Transverse colon (tissue), 4 donors: ENCODE data around the gene NUB1. TPM values are rescaled to one million over a fixed set of nuclear protein-coding genes. Genes with fewer than 3 reads are reported as not detected.

Source experiments
- DNase-seq: peaks from one replicate; pipeline ENCODE4 v3.0.0-alpha.2; 2019
- H3K27ac ChIP-seq, 4 donors: fragments of 200-600 bp; sonication (generic); 2 replicates each; pipeline ENCODE4 v1.5.1; 2016 to 2018; ENCODE audit warnings: inconsistent platforms in 4 of 4
- H3K27me3 ChIP-seq: fragments of 200-600 bp; sonication (generic); 2 replicates; pipeline ENCODE4 v1.5.1; 2017; ENCODE audit warnings: inconsistent platforms
- H3K36me3 ChIP-seq, 4 donors: fragments of 200-600 bp; sonication (generic); 2 replicates each; pipeline ENCODE4 v1.5.1; 2017 to 2019; ENCODE audit warnings: inconsistent platforms in 4 of 4
- H3K4me1 ChIP-seq, 4 donors: fragments of 200-600 bp; sonication (generic); 2 replicates each; pipeline ENCODE4 v1.5.1; 2017 to 2020; ENCODE audit warnings: inconsistent platforms in 4 of 4
- H3K4me3 ChIP-seq, 4 donors: fragments of 200-600 bp; sonication (generic); 1 replicate in 1 of 4; 2 replicates in 3 of 4; pipeline versions ENCODE4 v1.5.1 to v1.6.1; 2017 to 2019; ENCODE audit warnings: inconsistent platforms in 4 of 4
- H3K9me3 ChIP-seq, 2 donors: fragments of 200-600 bp; sonication (generic); 2 replicates each; pipeline ENCODE4 v1.5.1; 2017 to 2019; ENCODE audit warnings: inconsistent platforms in 2 of 2
- EP300 ChIP-seq: sonication (generic); formaldehyde crosslinking; IDR thresholded peaks from one replicate; pipeline ENCODE4 v1.6.1; 2017; ENCODE audit warnings: antibody characterized with exemption, low read depth
- POLR2A ChIP-seq: fragments of 450-650 bp; IDR thresholded peaks from one replicate; pipeline ENCODE4 v1.6.1; 2016; ENCODE audit warnings: antibody characterized with exemption, mild to moderate bottlenecking, moderate library complexity
- POLR2AphosphoS5 ChIP-seq, 3 donors: sonication (generic); formaldehyde crosslinking; IDR thresholded peaks; one replicate each; pipeline ENCODE4 v1.6.1; 2016; ENCODE audit warnings: antibody characterized with exemption in 3 of 3
- WGBS, 2 donors: methylation state at CpG; one replicate each; pipeline ENCODE4 v1.1.5; 2018; ENCODE audit warnings: low coverage in 1 of 2; 5-methylcytosine and 5-hydroxymethylcytosine counted together
- in situ Hi-C, 4 donors: fragments of 200-750 bp; cut with MboI; loops; one replicate each; pipeline versions ENCODE4 v1.15.0 to v1.15.1; 2017; ENCODE audit warnings: low sequenced_read_pairs in 3 of 4, low pct_ligation_motif_present in 1 of 4, low pct_unique_long_range_greater_than_20kb in 1 of 4
- intact Hi-C: fragments of 100-400 bp; cut with DNase I; formaldehyde crosslinking; loops from one replicate; pipeline ENCODE4 v1.15.1; 2023; ENCODE audit warnings: low total_unique reads
- total RNA-seq, 4 donors: library from RNA; depleted of rRNA; stranded (reverse); fragments of >200 nt; gene quantifications; one replicate each; pipeline ENCODE4 v1.1.0, GENCODE V29; 2016
- TF ChIP-seq, protein P1 (sequence below), 5 experiments: fragments of 200-600 bp in 3 of 5; fragments of 450-650 bp in 2 of 5; sonication (generic) in 3 of 5; IDR thresholded peaks; 1 replicate in 2 of 5; 2 replicates in 3 of 5; pipeline ENCODE4 v1.5.1; 2016 to 2017; ENCODE audit warnings: antibody characterized with exemption in 5 of 5, inconsistent platforms in 3 of 5, mild to moderate bottlenecking in 2 of 5, moderate library complexity in 1 of 5

Gene NUB1
- total RNA-seq, 4 donors from 2014 or later = 26.3 to 69.5 (median 56.4) TPM

- Histone ChIP-seq H3K4me3 (no peak overlapping the region), H3K9me3 (no peaks in the 10 kb centered on the region), H3K36me3 (no peaks in the 10 kb centered on the region), H3K4me1 (no peaks in the 10 kb centered on the region), H3K27ac (no peak overlapping the region), H3K27me3 (no peaks in the 10 kb centered on the region)
- intact Hi-C loops (no loop called here), in situ Hi-C loops (no loop called here)
- WGBS, 2 donors = 67% methylated on average over 1 of the region's 1 CpG; no CpG with 5 or more reads in 1 of the 2 donors
- DNase-seq = no peak
- no peak for TF ChIP-seq POLR2AphosphoS5 (IDR thresholded peaks at IDR 0.05)
Observed at GRCh38 chr7:151334628-151335027, 7.0 kb upstream of the NUB1 start.

DNA sequence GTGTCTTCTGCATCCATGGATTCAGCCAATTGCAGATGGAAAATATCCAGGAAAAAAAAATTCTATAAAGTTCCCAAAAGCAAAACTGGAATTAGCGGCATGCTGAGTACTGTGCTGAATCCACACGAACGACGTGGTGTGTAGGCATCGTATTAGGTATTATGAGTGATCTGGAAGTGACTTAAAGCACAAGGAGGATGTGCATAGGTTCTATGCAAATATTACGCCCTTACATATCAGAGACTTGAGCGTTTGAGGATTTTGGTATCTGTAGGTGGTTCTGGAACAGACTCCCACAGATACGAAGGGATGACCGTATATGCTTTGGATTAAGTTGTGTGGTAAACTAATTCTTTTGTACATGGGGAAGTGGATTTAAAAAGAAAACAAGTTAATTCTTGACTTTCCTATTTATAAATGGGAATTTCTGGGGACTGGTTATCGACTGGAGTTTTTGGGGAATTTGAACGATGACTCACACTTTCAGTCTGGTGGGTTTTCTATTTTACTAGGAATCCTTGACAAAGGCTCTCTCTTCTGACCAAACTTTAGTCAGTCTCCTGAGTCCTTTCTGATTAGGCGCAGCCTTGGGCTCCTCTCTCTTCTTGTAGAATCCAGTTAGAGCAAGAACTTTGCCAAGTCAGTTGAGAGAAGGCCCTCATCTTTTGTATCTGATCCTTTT lies 5.4 kb upstream of the NUB1 start:
- Histone ChIP-seq H3K36me3 (no peaks in the 10 kb centered on the region), H3K27ac (no peak overlapping the region), H3K4me1 (peaks cover 0 to 11% (median 1%) of the 10 kb centered on the region in 4 donors), H3K4me3 (no peak overlapping the region), H3K9me3 (no peaks in the 10 kb centered on the region), H3K27me3 (no peaks in the 10 kb centered on the region)
- intact Hi-C loops (no loop called here), in situ Hi-C loops (no loop called here)
- WGBS, 2 donors = 73 to 80% methylated on average over 9 to 12 of the region's 12 CpGs
- TF ChIP-seq, protein P1, sequence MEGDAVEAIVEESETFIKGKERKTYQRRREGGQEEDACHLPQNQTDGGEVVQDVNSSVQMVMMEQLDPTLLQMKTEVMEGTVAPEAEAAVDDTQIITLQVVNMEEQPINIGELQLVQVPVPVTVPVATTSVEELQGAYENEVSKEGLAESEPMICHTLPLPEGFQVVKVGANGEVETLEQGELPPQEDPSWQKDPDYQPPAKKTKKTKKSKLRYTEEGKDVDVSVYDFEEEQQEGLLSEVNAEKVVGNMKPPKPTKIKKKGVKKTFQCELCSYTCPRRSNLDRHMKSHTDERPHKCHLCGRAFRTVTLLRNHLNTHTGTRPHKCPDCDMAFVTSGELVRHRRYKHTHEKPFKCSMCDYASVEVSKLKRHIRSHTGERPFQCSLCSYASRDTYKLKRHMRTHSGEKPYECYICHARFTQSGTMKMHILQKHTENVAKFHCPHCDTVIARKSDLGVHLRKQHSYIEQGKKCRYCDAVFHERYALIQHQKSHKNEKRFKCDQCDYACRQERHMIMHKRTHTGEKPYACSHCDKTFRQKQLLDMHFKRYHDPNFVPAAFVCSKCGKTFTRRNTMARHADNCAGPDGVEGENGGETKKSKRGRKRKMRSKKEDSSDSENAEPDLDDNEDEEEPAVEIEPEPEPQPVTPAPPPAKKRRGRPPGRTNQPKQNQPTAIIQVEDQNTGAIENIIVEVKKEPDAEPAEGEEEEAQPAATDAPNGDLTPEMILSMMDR (IDR thresholded peaks at IDR 0.05) = no peak
- no peak for TF ChIP-seq POLR2AphosphoS5 (IDR thresholded peaks at IDR 0.05)
- no peak for TF ChIP-seq POLR2A
- no peak for TF ChIP-seq EP300
- DNase-seq = no peak

DNA sequence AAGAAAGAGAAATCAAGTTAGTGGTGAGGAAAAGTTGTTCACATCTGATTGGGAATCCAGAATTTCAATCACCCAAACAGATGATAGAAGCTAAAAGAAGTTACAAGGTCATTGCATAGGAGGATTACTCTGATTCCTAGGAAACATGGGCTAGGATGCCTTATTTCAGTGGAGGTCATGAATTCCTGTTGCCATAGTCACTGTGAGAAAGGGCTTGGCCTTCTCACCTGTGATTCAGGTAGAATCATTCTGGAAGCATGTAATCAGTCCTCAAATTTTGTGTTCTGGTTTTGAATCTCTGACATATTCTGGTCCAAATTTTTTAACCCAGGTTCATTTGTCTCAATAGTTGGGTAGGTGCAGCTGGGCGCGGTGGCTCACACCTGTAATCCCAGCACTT lies 4.3 kb upstream of the NUB1 start:
- in situ Hi-C loops = no loop called here
- intact Hi-C loops = no loop called here
- H3K4me1 ChIP-seq = peaks cover 0 to 13% (median 2%) of the 10 kb centered on the region in 4 donors
- no peak overlapping the region for H3K27ac ChIP-seq
- DNase-seq = no peak
- 96% methylated on average over 2 of the region's 2 CpGs; no CpG with 5 or more reads in 1 of the 2 donors for WGBS, 2 donors
- H3K36me3 ChIP-seq = no peaks in the 10 kb centered on the region
- TF ChIP-seq, protein P1 (IDR thresholded peaks at IDR 0.05) = no peak
- TF ChIP-seq POLR2AphosphoS5 (IDR thresholded peaks at IDR 0.05) (no peak), EP300 (no peak), POLR2A (no peak)
- no peak overlapping the region for H3K4me3 ChIP-seq
- H3K27me3 ChIP-seq = no peaks in the 10 kb centered on the region
- no peaks in the 10 kb centered on the region for H3K9me3 ChIP-seq

DNA sequence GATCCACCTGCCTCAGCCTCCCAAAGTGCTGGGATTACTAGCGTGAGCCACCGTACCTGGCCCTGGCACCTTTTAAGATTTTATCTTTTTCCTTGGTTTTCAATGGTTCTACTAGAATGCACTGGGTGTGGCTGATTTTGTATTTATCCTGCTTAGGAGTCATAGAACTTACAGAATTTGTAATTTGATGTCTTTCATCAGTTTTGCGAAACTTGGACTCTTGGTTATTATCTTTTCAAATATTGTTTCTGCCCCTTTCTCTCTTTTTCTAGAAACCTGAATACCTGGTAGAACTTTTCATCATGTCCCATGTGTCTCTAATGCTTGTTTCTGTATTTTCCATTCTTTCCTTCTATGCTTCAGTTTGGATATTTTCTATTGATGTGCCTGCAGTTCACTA lies 2.8 kb upstream of the NUB1 start:
- H3K9me3 ChIP-seq = no peaks in the 10 kb centered on the region
- WGBS, 2 donors = 96 to 97% methylated on average over 3 of the region's 3 CpGs
- intact Hi-C loops = no loop called here
- TF ChIP-seq POLR2A = no peak
- TF ChIP-seq, protein P1 (IDR thresholded peaks at IDR 0.05) = no peak
- TF ChIP-seq EP300 = no peak
- no peak for TF ChIP-seq POLR2AphosphoS5 (IDR thresholded peaks at IDR 0.05)
- H3K4me1 ChIP-seq = peaks cover 0 to 26% (median 12%) of the 10 kb centered on the region in 4 donors
- no peaks in the 10 kb centered on the region for H3K36me3 ChIP-seq
- no peak overlapping the region for H3K27ac ChIP-seq
- no peaks in the 10 kb centered on the region for H3K27me3 ChIP-seq
- DNase-seq = no peak
- in situ Hi-C loops = no loop called here
- H3K4me3 ChIP-seq = no peak overlapping the region
